MCF 10A (cell line): ENCODE measurements around the gene ANXA2. TPM values are rescaled to one million over a fixed set of nuclear protein-coding genes. Genes with fewer than 3 reads are reported as not detected.

ENCODE experiments used
- BruUV-seq: library from RNA; stranded (reverse); fragments of 400-500 nt; replicated peaks from 2 replicates; lab custom pipeline; 2021; lab: Mats Ljungman, UMichigan
- CTCF ChIA-PET: fragments of 300-600 bp; sonication (Branson Sonifier 250); formaldehyde crosslinking; extraction: SDS; loops from one replicate; lab custom pipeline; 2021; ENCODE audit warnings: antibody characterized with exemption, inconsistent platforms; lab: Yijun Ruan, JAX
- POLR2A ChIA-PET: fragments of 300-600, 350-650 bp; sonication (Branson Sonifier 250); formaldehyde crosslinking; extraction: SDS; loops from one replicate; lab custom pipeline; 2020; ENCODE audit warnings: antibody characterized with exemption, inconsistent platforms; lab: Yijun Ruan, JAX
- DNase-seq: peaks from one replicate; pipeline ENCODE4 v3.0.0-alpha.2; 2018; ENCODE audit not compliant: unreplicated experiment
- H3K27ac Mint-ChIP-seq: one replicate; pipeline ENCODE4 v1.8.0; 2022; ENCODE audit warnings: mild to moderate bottlenecking, low read depth, mixed read lengths; ENCODE audit not compliant: unreplicated experiment
- H3K27me3 Mint-ChIP-seq: one replicate; pipeline ENCODE4 v1.8.0; 2022; ENCODE audit warnings: mixed read lengths; ENCODE audit not compliant: insufficient read depth, unreplicated experiment
- H3K36me3 Mint-ChIP-seq: one replicate; pipeline ENCODE4 v1.8.0; 2022; ENCODE audit warnings: mild to moderate bottlenecking, moderate library complexity, mixed read lengths; ENCODE audit not compliant: insufficient read depth, unreplicated experiment
- H3K4me1 Mint-ChIP-seq: one replicate; pipeline ENCODE4 v1.8.0; 2022; ENCODE audit warnings: mixed read lengths; ENCODE audit not compliant: insufficient read depth, unreplicated experiment
- H3K4me3 Mint-ChIP-seq: one replicate; pipeline ENCODE4 v1.8.0; 2022; ENCODE audit warnings: mild to moderate bottlenecking, moderate library complexity, mixed read lengths; ENCODE audit not compliant: unreplicated experiment
- H3K9me3 Mint-ChIP-seq: one replicate; pipeline ENCODE4 v1.8.0; 2022; ENCODE audit warnings: mixed read lengths; ENCODE audit not compliant: unreplicated experiment
- intact Hi-C: fragments of 100-400 bp; cut with micrococcal nuclease; formaldehyde crosslinking; loops from 2 replicates; pipeline ENCODE4 v1.14.1; 2022
- total RNA-seq: library from RNA; stranded (reverse); gene quantifications from 2 replicates; pipeline ENCODE4 v1.2.3, GENCODE V29; 2022
- TF ChIP-seq, protein P1 (sequence below): fragments of 200-600 bp; IDR thresholded peaks from one replicate; pipeline ENCODE4 v1.8.0; 2022; ENCODE audit warnings: antibody characterized with exemption, mild to moderate bottlenecking; ENCODE audit not compliant: unreplicated experiment

ANXA2 gene
- total RNA-seq, 1 experiment from 2014 or later: 3,451 TPM

DNA sequence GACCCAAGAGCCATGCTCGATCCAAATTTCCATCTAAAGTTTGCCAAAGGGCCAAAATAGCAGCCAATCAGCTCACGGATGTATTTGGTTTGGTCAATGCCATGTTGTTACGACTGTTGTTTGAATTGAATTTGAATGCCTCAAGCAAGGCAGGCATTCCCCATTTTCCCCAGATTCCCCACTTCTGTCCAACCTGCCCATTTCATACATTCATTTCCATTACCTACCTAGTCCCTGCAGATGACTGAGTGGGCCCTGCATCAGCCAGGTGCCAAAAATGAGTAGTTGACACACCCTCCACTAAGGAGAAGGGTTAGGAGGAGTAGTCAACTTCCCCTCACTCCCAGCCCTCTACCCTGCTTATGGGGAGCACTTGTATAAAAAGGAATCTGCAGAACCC, 51.7 kb downstream of the ANXA2 start:
- Mint-ChIP-seq H3K9me3 (no peaks in the 10 kb centered on the region), H3K36me3 (peaks cover 85% of the 10 kb centered on the region), H3K4me3 (no peak overlapping the region), H3K27me3 (no peaks in the 10 kb centered on the region), H3K27ac (no peak overlapping the region), H3K4me1 (peaks cover 32% of the 10 kb centered on the region)
- no TSS peak for BruUV-seq
- TF ChIP-seq, protein P1, sequence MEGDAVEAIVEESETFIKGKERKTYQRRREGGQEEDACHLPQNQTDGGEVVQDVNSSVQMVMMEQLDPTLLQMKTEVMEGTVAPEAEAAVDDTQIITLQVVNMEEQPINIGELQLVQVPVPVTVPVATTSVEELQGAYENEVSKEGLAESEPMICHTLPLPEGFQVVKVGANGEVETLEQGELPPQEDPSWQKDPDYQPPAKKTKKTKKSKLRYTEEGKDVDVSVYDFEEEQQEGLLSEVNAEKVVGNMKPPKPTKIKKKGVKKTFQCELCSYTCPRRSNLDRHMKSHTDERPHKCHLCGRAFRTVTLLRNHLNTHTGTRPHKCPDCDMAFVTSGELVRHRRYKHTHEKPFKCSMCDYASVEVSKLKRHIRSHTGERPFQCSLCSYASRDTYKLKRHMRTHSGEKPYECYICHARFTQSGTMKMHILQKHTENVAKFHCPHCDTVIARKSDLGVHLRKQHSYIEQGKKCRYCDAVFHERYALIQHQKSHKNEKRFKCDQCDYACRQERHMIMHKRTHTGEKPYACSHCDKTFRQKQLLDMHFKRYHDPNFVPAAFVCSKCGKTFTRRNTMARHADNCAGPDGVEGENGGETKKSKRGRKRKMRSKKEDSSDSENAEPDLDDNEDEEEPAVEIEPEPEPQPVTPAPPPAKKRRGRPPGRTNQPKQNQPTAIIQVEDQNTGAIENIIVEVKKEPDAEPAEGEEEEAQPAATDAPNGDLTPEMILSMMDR: no peak
- CTCF ChIA-PET: interaction anchor here (0.6 to 1.5 kb wide), 2 partner anchors 99 to 601 kb away, joined by 3 to 4 read pairs; no protein-coding TSS in a partner anchor
- no peak for DNase-seq
- POLR2A ChIA-PET: interaction anchor here (0.6 to 1.2 kb wide), 3 partner anchors 54 to 661 kb away, joined by 3 to 4 read pairs (median 3); no protein-coding TSS in a partner anchor
- intact Hi-C loops: no loop called here

DNA sequence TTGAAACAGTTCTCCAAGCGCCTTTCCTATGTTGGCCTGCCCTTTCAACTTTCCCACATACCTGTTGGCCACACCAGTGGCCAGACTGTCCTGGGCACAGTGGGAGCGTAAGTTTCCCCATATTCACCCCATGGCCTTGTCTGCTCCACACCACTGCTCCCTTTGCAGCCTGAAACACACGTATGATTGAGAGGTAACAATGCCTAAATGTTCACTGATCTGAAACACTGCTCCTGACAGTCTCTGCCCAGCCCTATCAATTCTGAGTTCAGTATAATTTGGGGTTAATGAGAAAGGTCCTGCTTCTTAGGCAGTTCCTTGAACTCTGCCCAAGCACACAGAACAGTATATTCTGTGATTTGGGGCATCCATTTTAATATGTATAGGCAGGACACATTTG, 52.2 kb downstream of the ANXA2 start:
- H3K4me3 Mint-ChIP-seq: no peak overlapping the region
- CTCF ChIA-PET: interaction anchor here (1.2 kb wide), 1 partner anchor 606 kb away, joined by 3 read pairs; no protein-coding TSS in a partner anchor
- DNase-seq: no peak
- no TSS peak for BruUV-seq
- TF ChIP-seq, protein P1: no peak
- POLR2A ChIA-PET: interaction anchor here (0.5 to 3.2 kb wide), 4 partner anchors 25 to 96 kb away, joined by 3 to 11 read pairs (median 6); no protein-coding TSS in a partner anchor
- H3K4me1 Mint-ChIP-seq: peaks cover 35% of the 10 kb centered on the region
- no peaks in the 10 kb centered on the region for H3K27me3 Mint-ChIP-seq
- H3K36me3 Mint-ChIP-seq: peaks cover 81% of the 10 kb centered on the region
- intact Hi-C loops: no loop called here
- no peaks in the 10 kb centered on the region for H3K9me3 Mint-ChIP-seq
- no peak overlapping the region for H3K27ac Mint-ChIP-seq

GRCh38 chr15:60344987-60345386, 52.8 kb downstream of the ANXA2 start:
- no peak for DNase-seq
- no peaks in the 10 kb centered on the region for H3K27me3 Mint-ChIP-seq
- peaks cover 81% of the 10 kb centered on the region for H3K36me3 Mint-ChIP-seq
- intact Hi-C loops: no loop called here
- H3K4me3 Mint-ChIP-seq: no peak overlapping the region
- TF ChIP-seq, protein P1: no peak
- ChIA-PET POLR2A (interaction anchor here (0.5 to 3.2 kb wide), 6 partner anchors 8 to 131 kb away, joined by 3 to 11 read pairs (median 4); no protein-coding TSS in a partner anchor), CTCF (interaction anchor here (1.2 kb wide), 1 partner anchor 606 kb away, joined by 3 read pairs; no protein-coding TSS in a partner anchor)
- no TSS peak for BruUV-seq
- peaks cover 36% of the 10 kb centered on the region for H3K4me1 Mint-ChIP-seq
- no peak overlapping the region for H3K27ac Mint-ChIP-seq
- no peaks in the 10 kb centered on the region for H3K9me3 Mint-ChIP-seq

DNA sequence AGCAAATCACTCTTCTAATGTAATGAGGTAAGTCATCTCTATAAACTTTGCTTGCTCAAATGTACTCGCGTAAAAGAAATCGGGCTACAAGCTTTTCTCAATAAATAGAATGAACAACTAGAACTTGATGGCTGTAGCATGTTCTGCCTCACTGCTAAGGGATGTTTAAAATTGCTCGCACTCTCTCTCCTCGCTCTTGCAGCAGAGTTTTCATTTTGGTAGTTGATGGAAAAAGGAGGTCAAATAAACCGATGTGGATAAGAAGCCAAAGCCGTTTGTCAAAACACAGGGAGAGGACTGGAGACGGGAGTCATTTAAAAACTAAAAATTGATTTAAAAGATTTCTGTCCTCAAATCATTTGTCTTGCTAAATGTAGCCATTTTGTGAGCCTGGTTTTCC, 53.3 kb downstream of the ANXA2 start:
- Mint-ChIP-seq H3K4me1 (peaks cover 33% of the 10 kb centered on the region), H3K36me3 (peaks cover 80% of the 10 kb centered on the region), H3K9me3 (no peaks in the 10 kb centered on the region), H3K27me3 (no peaks in the 10 kb centered on the region), H3K4me3 (no peak overlapping the region), H3K27ac (no peak overlapping the region)
- BruUV-seq: no TSS peak
- no peak for DNase-seq
- TF ChIP-seq, protein P1: no peak
- ChIA-PET POLR2A (interaction anchor here (1.0 to 3.7 kb wide), 8 partner anchors 8 to 132 kb away, joined by 3 to 11 read pairs (median 5); no protein-coding TSS in a partner anchor), CTCF (interaction anchor here (0.7 to 2.7 kb wide), 6 partner anchors 14 to 605 kb away, joined by 3 to 9 read pairs (median 3); no protein-coding TSS in a partner anchor)
- intact Hi-C loops: no loop called here
